ENCODE data around the gene IL18R1.

Gene IL18R1

DNA sequence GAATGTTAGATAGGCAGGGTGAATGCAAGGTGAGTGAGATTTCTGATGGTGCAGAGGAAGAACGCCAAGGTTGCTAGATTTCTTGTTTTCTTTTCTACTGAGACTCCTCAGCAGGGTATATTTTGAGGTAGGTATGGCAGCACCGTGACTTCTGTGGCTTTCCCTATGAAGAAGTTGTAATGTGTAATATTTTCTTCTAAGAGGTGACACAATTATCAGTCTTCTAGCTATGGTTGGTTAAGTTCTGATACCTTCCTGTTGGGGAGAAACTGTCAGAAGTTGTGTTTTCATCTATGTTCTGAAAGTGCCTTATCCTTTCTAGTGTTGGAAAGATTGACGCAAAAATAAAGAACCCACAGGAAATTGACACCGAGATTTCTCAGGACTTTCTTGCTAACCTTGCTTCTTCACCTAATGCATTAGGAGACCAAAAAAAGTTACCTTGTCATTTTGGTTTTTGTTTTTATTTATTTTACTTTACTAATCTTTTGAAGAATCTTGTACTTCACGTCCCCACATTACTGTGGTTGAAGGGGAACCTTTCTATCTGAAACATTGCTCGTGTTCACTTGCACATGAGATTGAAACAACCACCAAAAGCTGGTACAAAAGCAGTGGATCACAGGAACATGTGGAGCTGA, 11.9 kb downstream of the IL18R1 start:
- H3K4me3 ChIP-seq (replicated peaks in 1 of 2; ENCODE audit: low read depth in 2 of 2, low read length in 2 of 2) = no peak overlapping the region
- no peak for DNase-seq (ENCODE audit: low read depth in 2 of 2)
- TF ChIP-seq, protein P1, sequence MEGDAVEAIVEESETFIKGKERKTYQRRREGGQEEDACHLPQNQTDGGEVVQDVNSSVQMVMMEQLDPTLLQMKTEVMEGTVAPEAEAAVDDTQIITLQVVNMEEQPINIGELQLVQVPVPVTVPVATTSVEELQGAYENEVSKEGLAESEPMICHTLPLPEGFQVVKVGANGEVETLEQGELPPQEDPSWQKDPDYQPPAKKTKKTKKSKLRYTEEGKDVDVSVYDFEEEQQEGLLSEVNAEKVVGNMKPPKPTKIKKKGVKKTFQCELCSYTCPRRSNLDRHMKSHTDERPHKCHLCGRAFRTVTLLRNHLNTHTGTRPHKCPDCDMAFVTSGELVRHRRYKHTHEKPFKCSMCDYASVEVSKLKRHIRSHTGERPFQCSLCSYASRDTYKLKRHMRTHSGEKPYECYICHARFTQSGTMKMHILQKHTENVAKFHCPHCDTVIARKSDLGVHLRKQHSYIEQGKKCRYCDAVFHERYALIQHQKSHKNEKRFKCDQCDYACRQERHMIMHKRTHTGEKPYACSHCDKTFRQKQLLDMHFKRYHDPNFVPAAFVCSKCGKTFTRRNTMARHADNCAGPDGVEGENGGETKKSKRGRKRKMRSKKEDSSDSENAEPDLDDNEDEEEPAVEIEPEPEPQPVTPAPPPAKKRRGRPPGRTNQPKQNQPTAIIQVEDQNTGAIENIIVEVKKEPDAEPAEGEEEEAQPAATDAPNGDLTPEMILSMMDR (IDR thresholded peaks at IDR 0.05; ENCODE audit: low read depth, low read length) = no peak

DNA sequence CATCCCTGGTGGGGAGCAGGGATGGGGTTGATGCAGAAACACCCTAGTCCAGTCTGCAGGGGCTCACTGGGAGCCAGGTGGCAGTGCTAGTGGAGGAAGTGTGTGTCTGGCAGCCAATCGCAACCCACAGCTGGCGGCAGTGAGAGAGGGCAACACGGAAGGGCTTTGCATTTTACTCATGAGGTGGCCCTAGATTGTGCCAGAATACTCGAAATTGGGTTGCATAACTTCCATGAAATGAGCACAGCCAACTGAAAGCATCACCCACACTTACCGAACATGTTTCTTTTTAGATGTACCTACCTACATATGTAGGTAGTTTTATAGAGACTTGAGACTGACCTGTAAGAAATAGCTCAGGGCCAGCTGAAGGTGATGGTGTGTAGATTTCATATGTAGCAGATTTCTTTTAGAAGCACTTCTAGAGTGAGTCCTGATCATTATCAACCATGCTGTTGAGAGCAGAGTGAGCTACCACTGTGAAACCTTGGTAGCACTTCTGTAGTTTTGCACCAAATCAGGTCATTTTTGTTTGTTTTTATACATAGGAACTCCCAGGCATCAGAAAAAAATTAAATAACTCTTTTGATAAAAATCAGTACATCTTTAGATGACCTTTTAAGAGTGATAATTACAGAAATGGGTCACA, 13.0 kb downstream of the IL18R1 start:
- no peak overlapping the region for H3K4me3 ChIP-seq (replicated peaks in 1 of 2; ENCODE audit: low read depth in 2 of 2, low read length in 2 of 2)
- no peak for DNase-seq (ENCODE audit: low read depth in 2 of 2)
- TF ChIP-seq, protein P1 (IDR thresholded peaks at IDR 0.05; ENCODE audit: low read depth, low read length) = no peak

DNA sequence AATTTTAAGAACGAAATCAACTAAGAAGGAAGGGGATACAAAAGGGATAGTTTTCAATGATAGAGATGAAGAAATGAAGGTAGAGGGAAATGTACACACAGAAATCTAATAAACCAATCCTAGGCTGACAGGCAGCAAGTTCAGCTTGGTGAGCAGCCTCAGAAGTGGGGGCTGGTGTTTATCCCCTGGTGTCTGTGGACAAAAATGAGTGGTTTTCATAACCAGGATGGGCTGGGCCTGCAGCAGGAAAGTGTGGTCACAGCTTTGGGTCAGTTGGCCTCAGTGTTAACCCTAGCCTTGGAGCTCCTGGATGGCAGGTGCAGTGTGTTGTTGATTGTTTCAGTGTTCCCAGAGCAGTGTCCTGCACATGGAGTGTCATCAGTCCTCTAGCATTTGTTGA, 14.3 kb downstream of the IL18R1 start:
- TF ChIP-seq, protein P1 (IDR thresholded peaks at IDR 0.05; ENCODE audit: low read depth, low read length) = no peak
- H3K4me3 ChIP-seq (replicated peaks in 1 of 2; ENCODE audit: low read depth in 2 of 2, low read length in 2 of 2) = no peak overlapping the region
- no peak for DNase-seq (ENCODE audit: low read depth in 2 of 2)

DNA sequence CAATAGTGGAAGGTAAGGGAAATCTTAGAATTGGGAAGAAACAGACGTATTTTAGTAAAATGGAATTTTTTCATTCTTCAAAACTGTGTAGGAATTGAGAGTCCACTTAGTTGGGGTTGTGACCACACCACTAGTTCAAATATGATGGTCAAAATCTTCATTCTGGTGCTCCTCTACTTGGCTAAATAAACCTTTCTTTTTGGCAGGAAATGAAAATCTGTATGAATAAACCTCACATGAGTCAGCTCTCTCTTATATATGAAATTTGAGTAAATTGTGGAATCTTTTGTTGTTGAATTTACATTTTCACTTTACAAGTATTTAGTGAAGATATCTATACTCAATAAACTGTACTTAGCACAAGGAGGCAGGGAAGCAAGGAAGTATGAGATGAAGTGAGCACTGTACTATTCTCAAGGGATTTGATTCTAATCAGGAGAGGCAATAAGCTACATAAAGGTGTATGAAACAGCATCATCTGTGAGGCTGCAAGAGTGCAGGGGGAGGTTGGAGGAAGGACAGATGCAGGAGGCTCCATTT, 20.5 kb downstream of the IL18R1 start:
- H3K4me3 ChIP-seq (replicated peaks in 1 of 2; ENCODE audit: low read depth in 2 of 2, low read length in 2 of 2) = no peak overlapping the region
- TF ChIP-seq, protein P1 (IDR thresholded peaks at IDR 0.05; ENCODE audit: low read depth, low read length) = no peak
- peak in 1 of 2 donors; percentile 9 for DNase-seq (ENCODE audit: low read depth in 2 of 2)

DNA sequence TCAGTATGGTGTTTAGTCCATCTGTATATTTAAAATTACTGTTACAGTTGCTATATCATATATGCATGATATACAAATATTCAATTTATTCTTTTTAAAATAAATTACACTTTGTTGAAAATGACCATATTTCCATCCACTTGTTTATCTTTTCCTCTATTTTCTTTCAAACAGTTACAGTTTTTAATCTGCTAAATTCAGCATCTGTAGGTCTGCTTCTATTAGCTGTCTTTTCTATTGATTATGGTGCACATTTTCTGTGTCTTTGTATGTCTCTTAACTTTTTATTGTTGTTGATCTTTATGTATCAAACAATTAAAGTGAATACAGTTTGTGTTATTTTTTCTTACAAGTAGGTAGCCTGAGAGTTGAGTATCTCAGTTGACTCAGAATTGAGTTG, 28.1 kb downstream of the IL18R1 start:
- no peak for DNase-seq (ENCODE audit: low read depth in 2 of 2)
- TF ChIP-seq, protein P1 (IDR thresholded peaks at IDR 0.05; ENCODE audit: low read depth, low read length) = no peak
- no peak overlapping the region for H3K4me3 ChIP-seq (replicated peaks in 1 of 2; ENCODE audit: low read depth in 2 of 2, low read length in 2 of 2)

DNA sequence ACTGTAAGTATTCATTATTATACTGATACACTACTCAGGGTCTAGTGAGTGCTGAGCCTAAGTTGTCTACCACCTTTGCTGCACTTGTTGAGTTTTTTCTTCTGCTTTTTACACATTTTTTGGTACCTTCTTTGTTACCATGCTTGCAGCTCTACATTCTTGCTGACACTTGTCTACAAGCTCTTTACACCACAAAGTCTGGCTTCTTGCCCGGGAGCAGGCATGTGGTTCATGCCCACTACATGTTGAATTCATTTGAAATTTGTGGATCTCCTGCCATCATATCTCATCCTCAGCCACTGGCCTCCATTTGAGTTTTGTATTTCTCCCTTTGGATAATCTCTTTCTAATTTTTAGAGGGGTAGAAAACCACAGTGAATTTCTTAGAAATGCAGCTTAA, 29.9 kb downstream of the IL18R1 start:
- no peak overlapping the region for H3K4me3 ChIP-seq (replicated peaks in 1 of 2; ENCODE audit: low read depth in 2 of 2, low read length in 2 of 2)
- peak in 1 of 2 donors; percentile 21 for DNase-seq (ENCODE audit: low read depth in 2 of 2)
- TF ChIP-seq, protein P1 (IDR thresholded peaks at IDR 0.05; ENCODE audit: low read depth, low read length) = no peak

Measured in cardiac fibroblast (primary cell).